MCF 10A (cell line): Measurements from ENCODE around the gene ATG10. TPM values are rescaled to one million over a fixed set of nuclear protein-coding genes. Genes with fewer than 3 reads are reported as not detected.
"Not testable (repeated sequence)": the region's sequence is repeated elsewhere in the genome, so short reads cannot be mapped to it uniquely, and the experiment has no call there.

Experiments
- BruUV-seq: library from RNA; stranded (reverse); fragments of 400-500 nt; replicated peaks from 2 replicates; lab custom pipeline; 2021; lab: Mats Ljungman, UMichigan
- CTCF ChIA-PET: fragments of 300-600 bp; sonication (Branson Sonifier 250); formaldehyde crosslinking; extraction: SDS; loops from one replicate; lab custom pipeline; 2021; ENCODE audit warnings: antibody characterized with exemption, inconsistent platforms; lab: Yijun Ruan, JAX
- POLR2A ChIA-PET: fragments of 300-600, 350-650 bp; sonication (Branson Sonifier 250); formaldehyde crosslinking; extraction: SDS; loops from one replicate; lab custom pipeline; 2020; ENCODE audit warnings: antibody characterized with exemption, inconsistent platforms; lab: Yijun Ruan, JAX
- DNase-seq: peaks from one replicate; pipeline ENCODE4 v3.0.0-alpha.2; 2018; ENCODE audit not compliant: unreplicated experiment
- H3K27ac Mint-ChIP-seq: one replicate; pipeline ENCODE4 v1.8.0; 2022; ENCODE audit warnings: mild to moderate bottlenecking, low read depth, mixed read lengths; ENCODE audit not compliant: unreplicated experiment
- H3K27me3 Mint-ChIP-seq: one replicate; pipeline ENCODE4 v1.8.0; 2022; ENCODE audit warnings: mixed read lengths; ENCODE audit not compliant: insufficient read depth, unreplicated experiment
- H3K36me3 Mint-ChIP-seq: one replicate; pipeline ENCODE4 v1.8.0; 2022; ENCODE audit warnings: mild to moderate bottlenecking, moderate library complexity, mixed read lengths; ENCODE audit not compliant: insufficient read depth, unreplicated experiment
- H3K4me1 Mint-ChIP-seq: one replicate; pipeline ENCODE4 v1.8.0; 2022; ENCODE audit warnings: mixed read lengths; ENCODE audit not compliant: insufficient read depth, unreplicated experiment
- H3K4me3 Mint-ChIP-seq: one replicate; pipeline ENCODE4 v1.8.0; 2022; ENCODE audit warnings: mild to moderate bottlenecking, moderate library complexity, mixed read lengths; ENCODE audit not compliant: unreplicated experiment
- H3K9me3 Mint-ChIP-seq: one replicate; pipeline ENCODE4 v1.8.0; 2022; ENCODE audit warnings: mixed read lengths; ENCODE audit not compliant: unreplicated experiment
- intact Hi-C: fragments of 100-400 bp; cut with micrococcal nuclease; formaldehyde crosslinking; loops from 2 replicates; pipeline ENCODE4 v1.14.1; 2022
- total RNA-seq: library from RNA; stranded (reverse); gene quantifications from 2 replicates; pipeline ENCODE4 v1.2.3, GENCODE V29; 2022
- TF ChIP-seq, protein P1 (sequence below): fragments of 200-600 bp; IDR thresholded peaks from one replicate; pipeline ENCODE4 v1.8.0; 2022; ENCODE audit warnings: antibody characterized with exemption, mild to moderate bottlenecking; ENCODE audit not compliant: unreplicated experiment

ATG10 gene
- total RNA-seq, 1 experiment from 2014 or later, result 9.9 TPM

DNA sequence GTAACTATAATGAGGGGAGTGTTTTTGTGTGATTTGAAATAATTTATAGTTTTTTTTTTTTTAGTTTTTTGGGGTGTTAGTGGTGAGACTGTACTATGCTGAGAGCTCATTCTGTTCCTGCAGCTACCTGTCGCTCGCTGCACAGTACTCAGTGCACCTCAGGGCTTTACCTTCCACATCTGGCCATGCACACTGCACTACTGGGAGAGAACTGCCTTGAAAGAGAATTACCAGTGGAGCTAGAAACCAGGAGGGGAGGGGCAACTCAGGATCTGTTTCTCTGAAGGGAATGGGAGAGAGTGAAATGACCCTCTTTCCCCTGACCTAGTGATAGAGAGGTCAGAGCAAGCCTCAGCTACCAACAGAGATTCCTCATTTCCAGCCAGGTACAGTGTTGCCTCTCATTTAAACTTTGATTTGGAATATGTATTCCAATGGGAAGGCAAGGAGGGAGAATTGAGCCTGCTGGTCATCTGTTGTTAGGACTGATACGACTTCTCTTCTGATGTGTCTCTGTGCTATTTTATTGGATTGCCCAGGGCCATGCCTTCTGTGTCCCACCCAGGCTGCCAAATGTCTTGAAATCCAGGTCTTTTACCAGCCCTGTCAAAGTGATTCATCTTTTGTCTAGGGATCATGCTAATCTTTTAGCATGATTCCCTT, 8.9 kb downstream of the ATG10 start:
- no TSS peak for BruUV-seq
- no peak overlapping the region for H3K4me3 Mint-ChIP-seq
- H3K27ac Mint-ChIP-seq, result no peak overlapping the region

DNA sequence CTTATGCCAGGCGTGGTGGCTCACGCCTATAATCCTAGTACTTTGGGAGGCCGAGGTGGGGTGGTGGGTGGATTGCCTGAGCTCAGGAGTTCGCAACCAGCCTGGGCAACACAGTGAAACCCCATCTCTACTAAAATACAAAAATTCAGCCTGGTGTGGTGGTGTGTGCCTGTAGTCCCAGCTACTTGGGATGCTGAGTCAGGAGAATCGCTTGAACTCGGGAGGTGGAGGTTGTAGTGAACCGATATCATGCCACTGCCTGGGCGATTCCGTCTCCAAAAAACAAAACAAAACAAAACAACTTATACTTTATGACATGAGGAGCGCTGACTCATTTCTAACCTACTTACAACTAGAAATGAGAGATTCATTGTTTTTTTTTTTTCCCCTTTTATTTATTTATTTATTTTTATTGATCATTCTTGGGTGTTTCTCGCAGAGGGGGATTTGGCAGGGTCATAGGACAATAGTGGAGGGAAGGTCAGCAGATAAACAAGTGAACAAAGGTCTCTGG, 10.4 kb downstream of the ATG10 start:
- peaks cover 45% of the 10 kb centered on the region for H3K36me3 Mint-ChIP-seq
- H3K27ac Mint-ChIP-seq, POLR2A ChIA-PET, H3K4me3 Mint-ChIP-seq, intact Hi-C loops, H3K9me3 Mint-ChIP-seq, DNase-seq, H3K4me1 Mint-ChIP-seq, BruUV-seq, H3K27me3 Mint-ChIP-seq: not testable (repeated sequence)
- CTCF ChIA-PET, result interaction anchor here (0.6 kb wide), 2 partner anchors 9 to 186 kb away, joined by 3 to 4 read pairs; no protein-coding TSS in a partner anchor

More for the DNA sequence above, 8.9 kb downstream of the ATG10 start:
- Mint-ChIP-seq H3K9me3 (no peaks in the 10 kb centered on the region), H3K36me3 (peaks cover 53% of the 10 kb centered on the region), H3K4me1 (peaks cover 7% of the 10 kb centered on the region), H3K27me3 (no peaks in the 10 kb centered on the region)
- POLR2A ChIA-PET, result interaction anchor here (2.1 kb wide), 1 partner anchor 14 kb away, joined by 6 read pairs; no protein-coding TSS in a partner anchor
- CTCF ChIA-PET, result interaction anchor here (0.7 to 0.8 kb wide), 2 partner anchors 31 to 185 kb away, joined by 3 read pairs; no protein-coding TSS in a partner anchor
- intact Hi-C loops, result no loop called here
- DNase-seq, result no peak
- TF ChIP-seq, protein P1, sequence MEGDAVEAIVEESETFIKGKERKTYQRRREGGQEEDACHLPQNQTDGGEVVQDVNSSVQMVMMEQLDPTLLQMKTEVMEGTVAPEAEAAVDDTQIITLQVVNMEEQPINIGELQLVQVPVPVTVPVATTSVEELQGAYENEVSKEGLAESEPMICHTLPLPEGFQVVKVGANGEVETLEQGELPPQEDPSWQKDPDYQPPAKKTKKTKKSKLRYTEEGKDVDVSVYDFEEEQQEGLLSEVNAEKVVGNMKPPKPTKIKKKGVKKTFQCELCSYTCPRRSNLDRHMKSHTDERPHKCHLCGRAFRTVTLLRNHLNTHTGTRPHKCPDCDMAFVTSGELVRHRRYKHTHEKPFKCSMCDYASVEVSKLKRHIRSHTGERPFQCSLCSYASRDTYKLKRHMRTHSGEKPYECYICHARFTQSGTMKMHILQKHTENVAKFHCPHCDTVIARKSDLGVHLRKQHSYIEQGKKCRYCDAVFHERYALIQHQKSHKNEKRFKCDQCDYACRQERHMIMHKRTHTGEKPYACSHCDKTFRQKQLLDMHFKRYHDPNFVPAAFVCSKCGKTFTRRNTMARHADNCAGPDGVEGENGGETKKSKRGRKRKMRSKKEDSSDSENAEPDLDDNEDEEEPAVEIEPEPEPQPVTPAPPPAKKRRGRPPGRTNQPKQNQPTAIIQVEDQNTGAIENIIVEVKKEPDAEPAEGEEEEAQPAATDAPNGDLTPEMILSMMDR, result no peak

GRCh38 chr5:81983148-81983547, 11.3 kb downstream of the ATG10 start:
- H3K27ac Mint-ChIP-seq, CTCF ChIA-PET, POLR2A ChIA-PET, BruUV-seq, H3K27me3 Mint-ChIP-seq, intact Hi-C loops, H3K4me3 Mint-ChIP-seq, H3K4me1 Mint-ChIP-seq, H3K9me3 Mint-ChIP-seq, DNase-seq: not testable (repeated sequence)
- peaks cover 39% of the 10 kb centered on the region for H3K36me3 Mint-ChIP-seq

DNA sequence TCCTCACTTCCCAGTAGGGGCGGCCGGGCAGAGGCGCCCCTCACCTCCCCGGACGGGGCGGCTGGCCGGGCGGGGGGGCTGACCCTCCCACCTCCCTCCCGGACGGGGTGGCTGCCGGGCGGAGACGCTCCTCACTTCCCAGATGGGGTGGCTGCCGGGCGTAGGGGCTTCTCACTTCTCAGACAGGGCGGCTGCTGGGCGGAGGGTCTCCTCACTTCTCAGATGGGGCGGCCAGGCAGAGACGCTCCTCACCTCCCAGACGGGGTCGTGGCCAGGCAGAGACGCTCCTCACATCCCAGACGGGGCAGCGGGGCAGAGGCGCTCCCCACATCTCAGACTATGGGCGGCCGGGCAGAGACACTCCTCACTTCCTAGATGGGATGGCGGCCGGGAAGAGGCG, 11.7 kb downstream of the ATG10 start:
- not testable (repeated sequence) for H3K27ac Mint-ChIP-seq

GRCh38 chr5:81986126-81986525, 14.3 kb downstream of the ATG10 start:
- BruUV-seq, result no TSS peak
- ChIA-PET POLR2A (interaction anchor here (1.0 kb wide), 1 partner anchor 49 kb away, joined by 3 read pairs; no protein-coding TSS in a partner anchor), CTCF (interaction anchor here (0.7 kb wide), 1 partner anchor 55 kb away, joined by 3 read pairs; no protein-coding TSS in a partner anchor)
- no peak overlapping the region for H3K27ac Mint-ChIP-seq
- peaks cover 28% of the 10 kb centered on the region for H3K36me3 Mint-ChIP-seq
- no peaks in the 10 kb centered on the region for H3K4me1 Mint-ChIP-seq
- DNase-seq, result no peak
- TF ChIP-seq, protein P1, result no peak
- H3K9me3 Mint-ChIP-seq, result no peaks in the 10 kb centered on the region
- intact Hi-C loops, result no loop called here
- H3K4me3 Mint-ChIP-seq, result no peak overlapping the region
- H3K27me3 Mint-ChIP-seq, result no peaks in the 10 kb centered on the region

More for the DNA sequence above, 11.7 kb downstream of the ATG10 start:
- POLR2A ChIA-PET, CTCF ChIA-PET, H3K9me3 Mint-ChIP-seq, H3K4me1 Mint-ChIP-seq, intact Hi-C loops, BruUV-seq, DNase-seq, H3K27me3 Mint-ChIP-seq, H3K4me3 Mint-ChIP-seq: not testable (repeated sequence)
- peaks cover 39% of the 10 kb centered on the region for H3K36me3 Mint-ChIP-seq
